D721Med (cell line): Measurements from ENCODE around the gene DYNC1I1.
A peak's percentile ranks its signal among the peaks of the same experiment; 100 is the strongest.

ENCODE experiments used
- DNase-seq: peaks from one replicate; pipeline ENCODE4 v3.0.0; 2011; ENCODE audit warnings: low spot score; ENCODE audit not compliant: insufficient read length
- FAIRE-seq: peaks from 2 replicates; lab custom pipeline; 2011; peaks lifted over from hg19 to GRCh38; lab: Jason Lieb, UNC
- CTCF ChIP-seq: IDR thresholded peaks from 2 replicates; pipeline ENCODE4 v1.5.1; 2012; ENCODE audit warnings: mild to moderate bottlenecking, control low read depth; ENCODE audit not compliant: insufficient read depth; ENCODE audit errors: missing control alignments

The DYNC1I1 gene

GRCh38 chr7:96061009-96061408, 288.7 kb downstream of the DYNC1I1 start:
- DNase-seq = no peak
- FAIRE-seq = no peak
- TF ChIP-seq CTCF = no peak

- no peak for TF ChIP-seq CTCF
- no peak for FAIRE-seq
- DNase-seq = no peak
Observed at GRCh38 chr7:96061844-96062243, 289.5 kb downstream of the DYNC1I1 start.

GRCh38 chr7:96067321-96067720, 295.0 kb downstream of the DYNC1I1 start:
- no peak for TF ChIP-seq CTCF
- DNase-seq = no peak
- FAIRE-seq = no peak

GRCh38 chr7:96069401-96069800, 297.0 kb downstream of the DYNC1I1 start:
- no peak for TF ChIP-seq CTCF
- FAIRE-seq (no peak), DNase-seq (no peak)

GRCh38 chr7:96074871-96075270, 302.5 kb downstream of the DYNC1I1 start:
- DNase-seq (no peak), FAIRE-seq (no peak)
- no peak for TF ChIP-seq CTCF

GRCh38 chr7:96075510-96076349, 303.4 kb downstream of the DYNC1I1 start:
- FAIRE-seq (peak; percentile 38), DNase-seq (peak; percentile 32)
- peak; percentile 92 for TF ChIP-seq CTCF

- DNase-seq (no peak), FAIRE-seq (peak; percentile 53)
Observed at GRCh38 chr7:96076350-96076707, 304.0 kb downstream of the DYNC1I1 start.

More at GRCh38 chr7:96076350-96076707, 304.0 kb downstream of the DYNC1I1 start:
- TF ChIP-seq CTCF = no peak
